ENCODE results near the gene MCF2L.

MCF2L gene

DNA sequence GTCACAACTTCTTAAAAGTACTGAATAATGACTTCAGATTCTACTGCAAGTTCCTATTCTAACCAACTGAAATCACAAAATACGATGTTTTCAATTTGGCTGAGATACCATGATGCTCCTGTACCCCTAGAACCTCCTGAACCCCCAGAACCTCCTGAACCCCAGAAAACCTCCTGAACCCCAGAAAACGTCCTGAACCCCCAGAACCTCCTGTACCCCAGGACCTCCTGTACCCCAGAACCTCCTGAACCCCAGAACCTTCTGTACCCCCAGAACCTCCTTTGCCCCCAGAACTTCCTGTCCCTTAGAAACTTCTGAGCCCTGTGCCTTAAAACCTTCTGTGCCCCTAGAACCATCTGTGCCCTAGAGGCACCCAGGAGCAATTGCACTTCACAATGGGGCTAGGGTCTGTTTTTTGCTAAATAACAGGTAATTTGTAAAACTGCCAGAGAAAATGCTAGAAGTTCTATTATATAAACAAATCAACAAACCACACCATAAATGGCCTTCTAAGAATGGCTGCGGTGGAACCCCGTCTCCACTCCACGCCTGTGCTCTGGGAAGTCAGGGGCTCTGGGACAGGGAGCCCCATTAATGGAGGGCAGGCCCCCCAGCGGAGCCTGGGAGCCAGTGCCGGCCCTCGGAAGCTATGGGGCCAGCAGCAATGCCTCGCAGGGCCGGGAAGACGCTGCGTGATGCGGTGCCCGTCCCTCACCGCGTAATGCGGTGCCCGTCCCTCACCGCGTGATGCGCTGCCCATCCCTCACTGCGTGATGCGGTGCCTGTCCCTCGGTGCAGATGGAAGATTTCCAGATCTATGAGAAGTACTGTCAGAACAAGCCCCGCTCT, 115.3 kb downstream of the MCF2L start:
- no peak for DNase-seq (ENCODE audit: low spot score)

DNA sequence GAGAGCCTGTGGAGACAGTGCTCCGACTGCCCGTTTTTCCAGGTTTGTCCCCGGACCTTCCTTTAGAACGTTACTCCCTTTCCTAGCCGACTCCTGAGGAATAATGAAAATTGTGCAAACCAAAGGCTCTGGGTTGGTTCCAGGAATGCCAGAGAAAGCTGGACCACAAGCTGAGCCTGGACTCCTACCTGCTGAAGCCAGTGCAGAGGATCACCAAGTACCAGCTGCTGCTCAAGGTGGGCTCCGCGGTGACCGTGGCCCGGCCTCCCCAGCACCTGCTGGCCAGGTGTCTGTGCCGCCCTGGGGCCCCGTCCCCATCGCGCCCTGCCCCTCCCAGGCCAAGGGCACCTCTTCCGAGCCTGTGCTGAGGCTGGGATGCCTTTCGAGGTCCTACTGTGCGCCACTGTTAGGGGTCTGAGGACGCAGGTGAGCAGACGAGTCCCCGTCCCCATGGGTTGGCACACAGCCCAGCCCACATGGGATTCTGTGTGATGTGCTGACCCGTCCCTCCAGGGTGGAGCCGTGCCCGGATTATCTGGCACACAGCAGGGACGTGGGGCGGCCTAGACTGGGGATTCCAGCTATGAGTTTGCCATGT, 116.0 kb downstream of the MCF2L start:
- no peak for DNase-seq (ENCODE audit: low spot score)

DNA sequence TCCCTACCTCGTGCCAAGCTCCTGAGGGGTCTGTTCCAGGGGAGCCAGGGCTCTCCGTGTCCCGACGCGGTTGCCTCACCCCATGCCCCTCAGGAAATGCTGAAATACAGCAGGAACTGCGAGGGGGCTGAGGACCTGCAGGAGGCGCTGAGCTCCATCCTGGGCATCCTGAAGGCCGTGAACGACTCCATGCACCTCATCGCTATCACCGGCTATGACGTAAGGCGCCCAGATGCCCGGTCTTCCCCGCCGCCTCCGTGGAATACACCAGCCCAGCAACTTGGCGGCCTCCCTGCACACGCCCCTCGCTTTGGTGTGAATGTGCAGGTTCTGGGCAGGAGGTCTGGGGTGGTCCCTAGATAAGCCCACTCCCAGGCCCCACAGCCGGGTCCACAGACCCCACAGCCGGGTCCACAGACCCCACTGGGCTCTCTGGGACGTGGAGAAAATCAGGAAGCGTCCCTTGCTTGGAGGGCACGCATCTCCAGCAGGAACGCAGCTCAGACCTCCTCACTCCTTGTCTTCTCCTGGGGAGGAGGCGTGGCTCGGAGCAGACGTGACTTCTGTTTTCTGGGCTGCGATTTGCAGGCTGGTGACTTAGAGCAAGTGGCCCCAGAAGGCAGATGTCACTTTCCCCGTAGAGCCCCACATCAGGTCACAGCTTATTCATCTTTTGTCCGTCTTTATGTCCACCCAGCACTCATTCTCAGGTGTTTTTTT, 117.2 kb downstream of the MCF2L start:
- DNase-seq (ENCODE audit: low spot score) = no peak

DNA sequence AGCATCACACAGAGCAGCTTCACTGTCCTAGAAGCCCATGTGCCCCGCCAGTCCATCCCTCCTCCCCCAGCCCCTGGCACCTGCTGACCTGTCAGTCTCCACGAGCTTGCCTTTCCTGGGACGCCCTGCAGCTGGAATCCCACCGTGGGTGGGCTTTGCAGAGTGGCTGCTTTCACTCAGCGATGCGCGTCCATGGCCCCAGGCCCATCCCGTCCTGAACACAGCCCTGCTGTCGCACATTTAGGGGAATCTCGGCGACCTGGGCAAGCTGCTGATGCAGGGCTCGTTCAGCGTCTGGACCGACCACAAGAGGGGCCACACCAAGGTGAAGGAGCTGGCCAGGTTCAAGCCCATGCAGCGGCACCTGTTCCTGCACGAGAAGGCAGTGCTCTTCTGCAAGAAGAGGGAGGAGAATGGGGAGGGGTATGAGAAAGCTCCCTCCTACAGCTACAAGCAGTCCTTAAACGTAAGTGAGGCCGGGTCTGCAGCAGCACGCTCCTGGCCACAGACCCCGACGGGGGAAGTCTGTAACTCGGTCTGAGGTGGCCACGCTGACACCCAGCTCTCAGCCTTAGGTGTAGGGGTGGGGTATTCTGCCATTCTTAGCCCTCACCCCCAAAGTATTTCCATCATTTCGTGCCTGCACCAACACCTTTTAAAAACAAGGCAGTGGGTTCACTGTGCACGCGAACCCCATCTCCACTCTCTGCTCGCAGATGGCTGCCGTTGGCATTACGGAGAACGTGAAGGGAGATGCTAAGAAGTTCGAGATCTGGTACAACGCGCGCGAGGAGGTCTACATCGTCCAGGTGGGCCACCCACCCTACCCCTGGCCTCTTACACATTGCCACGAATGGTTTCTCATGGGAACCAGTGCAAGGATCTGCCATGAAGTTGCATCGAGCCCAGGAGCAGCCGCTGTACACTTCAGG, 118.2 kb downstream of the MCF2L start:
- no peak for DNase-seq (ENCODE audit: low spot score)

DNA sequence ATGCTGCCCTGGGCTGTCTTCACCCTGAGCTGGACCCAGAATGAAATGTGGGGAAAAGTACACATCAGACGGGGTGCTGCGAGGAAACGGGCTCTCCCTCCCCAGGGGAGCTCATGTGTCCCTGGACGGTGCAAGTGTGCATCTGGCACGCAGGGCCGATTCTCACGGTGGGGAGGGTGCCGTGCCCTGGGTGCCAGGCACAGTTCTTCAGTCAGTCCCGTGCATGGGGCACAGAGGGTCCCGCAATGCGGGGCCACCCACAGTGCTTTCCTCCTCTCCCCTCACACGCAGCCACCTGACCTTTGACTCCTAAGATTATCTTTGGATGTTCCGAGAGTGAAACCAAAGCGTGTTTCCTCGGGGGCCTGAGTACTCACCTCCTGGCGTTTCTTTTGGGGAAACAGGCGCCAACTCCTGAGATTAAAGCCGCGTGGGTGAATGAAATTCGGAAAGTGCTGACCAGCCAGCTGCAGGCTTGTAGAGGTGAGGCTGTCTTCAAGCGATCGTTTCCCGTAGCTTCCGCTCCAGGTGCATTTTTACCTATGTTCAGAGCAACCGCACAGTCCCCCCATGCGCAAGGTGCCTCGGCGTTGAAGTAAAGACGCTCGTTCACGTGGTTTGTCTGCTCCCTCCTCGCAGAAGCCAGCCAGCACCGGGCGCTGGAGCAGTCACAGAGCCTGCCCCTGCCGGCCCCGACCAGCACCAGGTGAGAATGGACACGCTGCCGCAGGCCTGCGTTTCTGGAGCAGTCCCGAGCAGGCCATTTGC, 119.1 kb downstream of the MCF2L start:
- no peak for DNase-seq (ENCODE audit: low spot score)

DNA sequence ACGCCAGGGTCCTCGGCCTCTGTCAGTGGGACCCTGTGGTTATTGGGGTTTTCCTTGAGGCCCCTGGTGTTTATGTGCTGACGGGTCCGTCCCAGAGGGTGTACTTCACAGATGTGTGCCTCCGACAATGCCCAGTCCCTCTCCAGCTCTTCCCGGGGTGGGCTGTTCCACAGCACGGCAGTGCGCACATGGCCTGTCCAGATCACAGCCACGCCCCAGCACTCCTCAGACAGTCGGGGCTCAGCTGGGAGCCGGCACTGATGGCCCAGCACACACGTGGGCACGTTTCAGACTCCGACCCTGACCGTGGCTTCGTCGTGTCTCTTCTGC, 119.6 kb downstream of the MCF2L start:
- DNase-seq (ENCODE audit: low spot score) = no peak

DNA sequence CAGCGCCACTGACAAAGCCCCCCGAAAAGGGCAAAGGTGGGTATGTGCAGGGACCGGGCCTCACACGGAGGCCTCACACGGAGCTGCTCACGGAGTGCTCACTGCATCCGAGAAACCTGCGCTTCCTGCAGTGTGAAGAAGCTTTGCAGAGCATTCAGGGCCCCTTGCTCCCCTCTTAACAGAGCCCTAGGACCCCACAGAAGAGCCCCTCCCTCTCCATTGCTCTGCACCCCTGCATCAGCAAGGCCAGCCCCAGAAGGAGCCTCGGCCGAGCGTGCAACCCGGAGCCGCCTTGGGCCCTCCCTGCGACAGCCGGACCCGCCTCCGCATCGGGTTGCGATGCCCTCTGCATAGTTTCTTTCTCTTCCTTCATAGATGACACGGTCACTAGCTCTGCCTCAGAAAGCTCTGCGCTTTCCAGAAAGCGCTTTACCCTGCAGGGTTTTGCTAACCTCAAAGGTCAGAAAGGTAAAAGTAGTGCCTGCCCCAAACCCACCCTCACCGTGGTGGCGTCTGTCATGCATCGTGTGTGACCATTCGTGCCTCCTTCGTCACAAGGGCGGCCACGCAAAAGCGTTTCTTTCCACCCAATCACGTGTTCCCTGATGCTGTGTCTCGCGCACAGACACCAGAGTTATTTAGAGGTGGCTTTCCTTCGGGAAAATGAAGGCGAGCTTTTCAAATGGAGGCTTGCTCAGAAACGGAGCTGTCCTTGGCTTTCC, 120.8 kb downstream of the MCF2L start:
- DNase-seq (ENCODE audit: low spot score) = no peak

DNA sequence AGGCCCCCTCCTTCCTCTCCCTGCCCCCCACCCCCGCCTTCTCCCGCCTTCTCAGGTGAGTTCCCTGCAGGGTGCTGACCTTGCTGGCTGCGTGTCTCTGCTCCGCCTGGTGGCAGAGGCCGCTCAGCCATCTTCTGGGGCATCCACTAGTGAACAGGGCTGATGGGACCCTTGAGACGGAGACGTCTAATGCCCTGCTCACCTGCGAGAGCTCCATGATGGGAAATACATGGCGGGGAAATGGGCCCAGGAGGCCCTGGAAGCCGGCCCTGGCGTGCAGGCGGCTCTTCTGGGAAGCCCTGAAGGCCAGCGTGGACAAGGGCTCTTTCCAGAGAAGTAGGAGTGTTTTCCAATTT, 121.4 kb downstream of the MCF2L start:
- no peak for DNase-seq (ENCODE audit: low spot score)

DNA sequence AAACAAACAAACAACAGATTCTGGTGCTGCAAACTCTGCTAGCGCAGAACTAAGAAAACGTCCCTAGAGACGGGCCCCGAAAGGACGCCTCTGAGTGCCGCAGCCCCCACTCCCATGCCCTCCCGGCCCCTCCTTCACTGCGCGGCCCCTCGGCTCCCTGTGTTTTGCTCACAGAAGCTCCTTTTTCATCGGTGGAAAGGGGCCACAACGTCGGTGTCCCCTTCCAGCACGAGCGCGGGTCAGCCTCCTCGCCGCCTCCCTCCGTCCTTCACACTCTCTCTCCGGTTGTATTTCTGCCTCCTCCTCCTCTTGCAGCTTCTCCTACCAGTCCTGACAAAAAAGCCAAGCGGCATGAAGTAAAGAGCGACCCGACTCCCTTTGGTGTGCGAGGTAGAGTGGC, 121.8 kb downstream of the MCF2L start:
- no peak for DNase-seq (ENCODE audit: low spot score)

DNA sequence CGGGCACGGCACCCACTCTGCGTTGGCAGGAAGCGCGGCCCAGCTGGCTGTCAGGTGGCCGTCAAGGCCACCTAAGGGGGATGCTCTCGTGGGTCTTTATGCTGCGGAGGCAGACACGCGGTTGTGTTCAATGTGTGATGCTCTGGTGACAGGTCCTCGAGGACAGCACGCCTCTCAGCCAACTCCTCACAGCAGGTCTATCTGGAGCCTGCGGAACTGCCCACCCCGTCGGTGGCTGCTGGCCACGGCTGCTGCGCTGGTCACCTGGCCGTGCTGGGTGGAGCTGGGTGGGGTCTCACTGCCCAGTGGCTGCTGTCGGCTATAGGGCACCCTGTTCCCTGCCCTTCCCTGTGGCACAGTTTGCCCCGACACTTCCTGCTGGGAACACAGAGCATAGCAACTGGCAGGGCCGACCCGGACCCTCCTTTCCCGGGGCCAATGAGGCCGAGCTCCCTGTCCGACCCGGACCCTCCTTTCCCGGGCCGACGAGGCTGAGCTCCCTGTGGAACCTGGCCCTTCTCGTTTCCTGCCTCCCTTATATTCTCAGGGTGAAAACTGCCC, 122.3 kb downstream of the MCF2L start:
- DNase-seq (ENCODE audit: low spot score) = no peak

DNA sequence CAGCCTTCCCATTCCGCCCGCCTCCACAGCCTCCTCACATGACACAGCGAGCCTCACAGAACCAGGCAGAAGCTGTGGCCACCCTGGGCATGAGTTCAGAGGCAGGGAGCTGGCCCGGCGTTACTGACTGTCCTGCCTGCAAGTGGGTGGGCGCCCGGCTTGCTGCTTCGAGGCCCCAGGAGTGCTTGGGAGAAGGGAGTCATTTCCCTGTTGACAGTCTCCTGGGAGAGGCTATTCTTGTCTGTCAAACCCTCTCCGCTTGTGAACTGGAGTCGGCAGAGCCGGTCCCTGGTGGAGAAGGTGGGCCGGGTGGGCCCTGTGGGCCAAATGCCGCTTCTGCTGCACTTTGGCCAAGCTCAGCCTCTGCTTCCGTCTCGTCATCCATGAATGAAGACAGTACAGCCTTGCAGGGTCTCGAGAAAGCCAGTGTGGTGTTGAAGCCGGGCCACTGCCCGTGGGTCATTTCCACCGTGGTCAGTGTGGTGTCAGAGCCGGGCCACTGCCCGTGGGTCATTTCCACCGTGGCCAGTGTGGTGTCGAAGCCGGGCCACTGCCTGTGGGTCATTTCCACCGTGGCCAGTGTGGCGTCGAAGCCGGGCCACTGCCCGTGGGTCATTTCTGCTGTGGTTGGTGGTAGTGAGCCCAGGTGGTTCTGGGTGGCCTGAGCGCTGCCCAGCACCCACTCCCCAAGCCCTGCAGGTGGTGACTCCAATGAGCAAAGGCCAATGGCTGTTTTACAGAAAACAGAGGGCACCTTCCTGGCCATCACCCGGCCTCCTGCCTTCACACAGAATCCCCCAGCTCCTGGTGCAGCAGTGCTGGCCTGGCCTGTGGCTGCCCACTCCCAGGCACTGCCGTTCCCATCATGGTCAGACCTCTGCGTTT, 123.1 kb downstream of the MCF2L start:
- DNase-seq (ENCODE audit: low spot score) = no peak

DNA sequence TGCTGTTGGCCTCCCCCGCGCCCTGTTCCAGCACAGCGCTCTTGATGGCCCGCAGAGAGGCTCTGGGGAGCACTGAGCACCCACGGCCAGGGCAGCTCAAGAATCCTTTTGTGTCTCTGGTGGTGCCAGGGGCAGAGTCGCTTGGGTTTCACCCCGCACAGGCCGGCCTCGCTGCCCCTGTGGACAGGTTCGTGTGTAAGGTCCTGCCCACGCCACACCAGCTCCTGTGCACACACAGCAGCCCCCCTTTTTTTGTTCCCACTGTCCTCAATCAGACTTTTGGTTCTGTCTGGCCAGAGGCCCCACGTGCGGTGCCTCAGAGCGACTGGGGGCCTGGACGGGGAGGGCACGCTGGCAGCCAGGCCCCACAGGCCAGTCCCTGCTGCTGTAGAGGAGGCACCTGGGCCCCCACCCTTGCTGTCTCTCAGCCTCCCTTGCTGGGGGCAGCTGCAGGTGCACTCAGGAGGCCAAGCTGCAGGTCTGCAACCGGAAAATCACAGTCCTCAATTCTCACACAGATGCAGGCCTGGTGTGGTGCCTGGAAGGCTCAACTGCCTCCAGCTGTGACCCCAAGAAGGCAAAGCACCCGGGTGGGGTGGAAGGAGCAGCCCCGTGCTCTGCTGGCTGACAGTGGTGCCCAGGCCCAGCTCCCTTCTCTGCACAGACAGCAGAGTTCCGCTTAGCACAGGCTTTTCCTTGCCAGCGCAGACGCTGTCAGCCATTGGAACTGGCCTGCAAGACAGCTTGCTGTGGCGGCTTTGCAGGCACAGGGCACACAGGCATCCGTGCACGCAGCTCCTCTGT, 124.0 kb downstream of the MCF2L start:
- DNase-seq (ENCODE audit: low spot score) = no peak

DNA sequence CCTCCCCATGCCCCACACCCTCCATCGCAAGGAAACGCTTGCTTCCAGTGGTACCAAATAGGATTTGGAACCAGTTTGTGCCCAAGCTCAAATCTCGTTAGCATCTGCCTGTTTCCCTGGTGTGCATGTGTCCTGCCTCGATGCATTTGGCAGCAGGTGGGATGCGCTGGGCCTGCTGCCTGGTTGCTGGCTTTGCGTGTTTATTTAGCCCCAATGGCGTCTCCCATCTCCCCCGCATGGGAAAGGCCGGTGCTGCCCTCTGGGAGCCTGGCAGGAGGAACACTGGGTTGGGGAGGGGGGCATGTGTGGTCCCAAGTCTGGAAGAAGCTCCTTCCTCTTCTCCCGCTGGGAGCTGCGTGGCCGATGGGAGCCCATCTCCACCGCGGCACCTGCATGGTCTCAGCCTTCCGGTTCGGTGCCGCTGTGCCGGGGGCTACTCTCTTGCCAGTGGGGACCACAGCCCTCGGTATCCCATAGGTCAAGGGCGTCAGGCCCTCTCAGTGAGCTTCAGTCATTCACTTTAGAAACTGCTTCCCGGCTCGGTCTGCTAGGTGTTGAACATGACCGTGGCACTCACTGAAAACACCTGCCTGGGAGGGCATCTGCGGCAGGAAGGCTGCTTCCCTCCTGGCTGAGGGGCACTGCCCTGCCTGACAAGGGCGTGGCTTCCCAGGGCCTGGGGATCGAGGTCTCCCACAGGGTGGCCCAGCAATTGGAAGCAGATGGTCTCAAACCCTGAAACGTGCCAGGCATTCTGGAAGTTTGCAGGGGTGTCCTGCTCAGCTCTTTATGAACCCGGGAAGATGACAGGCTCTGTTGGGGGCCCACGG, 124.8 kb downstream of the MCF2L start:
- no peak for DNase-seq (ENCODE audit: low spot score)

DNA sequence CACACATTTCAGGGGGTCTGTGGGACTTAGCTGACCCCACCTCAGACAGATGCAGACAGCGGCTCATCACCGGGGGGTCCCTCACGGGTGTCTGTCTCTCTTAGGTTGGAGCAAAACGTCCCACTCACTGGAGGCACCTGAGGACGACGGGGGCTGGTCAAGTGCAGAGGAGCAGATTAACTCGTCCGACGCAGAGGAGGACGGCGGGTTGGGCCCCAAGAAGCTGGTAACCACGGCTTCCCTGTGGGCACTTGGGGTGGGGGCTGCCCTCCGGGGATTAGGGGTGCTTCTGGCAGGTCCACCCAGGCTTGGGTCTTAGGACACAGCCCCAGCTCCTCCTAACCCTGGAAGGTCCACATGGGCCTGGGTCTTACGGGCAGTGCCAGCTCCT, 125.4 kb downstream of the MCF2L start:
- DNase-seq (ENCODE audit: low spot score) = no peak

DNA sequence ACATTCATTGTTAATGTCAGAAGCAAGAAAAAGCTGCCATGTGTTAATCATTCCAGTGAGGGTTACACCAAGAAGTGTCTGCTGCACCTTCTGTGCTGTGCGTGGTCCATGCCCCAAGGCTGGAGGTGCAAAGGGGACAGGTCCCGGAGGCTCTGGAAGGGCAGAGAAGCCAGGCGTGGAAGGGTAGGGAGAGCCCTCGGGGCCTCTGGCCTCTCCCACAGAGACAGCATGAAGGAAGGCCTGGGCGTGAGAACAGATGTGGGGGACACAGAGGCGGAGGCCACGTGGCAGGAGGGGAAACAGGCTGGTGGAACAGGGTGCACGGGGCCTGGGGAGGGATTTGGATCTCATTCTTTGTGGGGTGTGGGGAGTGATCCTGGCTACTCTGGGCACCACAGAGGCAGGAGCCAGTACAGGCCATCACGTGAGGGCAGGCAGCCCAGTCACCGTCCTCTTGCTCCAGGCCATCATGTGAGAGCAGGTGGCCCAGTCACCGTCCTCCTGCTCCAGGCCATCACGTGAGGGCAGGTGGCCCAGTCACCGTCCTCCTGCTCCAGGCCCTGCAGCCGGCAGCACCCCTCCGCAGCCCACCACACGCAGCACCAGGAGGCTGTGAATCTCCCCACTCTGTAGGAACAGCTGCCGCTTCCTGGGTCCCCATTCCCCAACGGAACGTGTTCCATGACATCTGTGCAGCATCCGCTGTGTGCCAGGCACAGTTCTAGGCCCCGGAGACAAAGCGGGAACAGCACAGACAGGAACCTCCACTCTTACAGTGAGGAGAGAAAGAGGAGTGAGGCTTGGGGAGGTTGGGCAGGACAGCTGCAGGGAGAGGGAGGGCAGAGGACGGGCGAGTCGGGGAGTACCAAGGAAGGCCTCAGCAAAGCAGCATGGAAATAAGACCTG, 126.4 kb downstream of the MCF2L start:
- no peak for DNase-seq (ENCODE audit: low spot score)

DNA sequence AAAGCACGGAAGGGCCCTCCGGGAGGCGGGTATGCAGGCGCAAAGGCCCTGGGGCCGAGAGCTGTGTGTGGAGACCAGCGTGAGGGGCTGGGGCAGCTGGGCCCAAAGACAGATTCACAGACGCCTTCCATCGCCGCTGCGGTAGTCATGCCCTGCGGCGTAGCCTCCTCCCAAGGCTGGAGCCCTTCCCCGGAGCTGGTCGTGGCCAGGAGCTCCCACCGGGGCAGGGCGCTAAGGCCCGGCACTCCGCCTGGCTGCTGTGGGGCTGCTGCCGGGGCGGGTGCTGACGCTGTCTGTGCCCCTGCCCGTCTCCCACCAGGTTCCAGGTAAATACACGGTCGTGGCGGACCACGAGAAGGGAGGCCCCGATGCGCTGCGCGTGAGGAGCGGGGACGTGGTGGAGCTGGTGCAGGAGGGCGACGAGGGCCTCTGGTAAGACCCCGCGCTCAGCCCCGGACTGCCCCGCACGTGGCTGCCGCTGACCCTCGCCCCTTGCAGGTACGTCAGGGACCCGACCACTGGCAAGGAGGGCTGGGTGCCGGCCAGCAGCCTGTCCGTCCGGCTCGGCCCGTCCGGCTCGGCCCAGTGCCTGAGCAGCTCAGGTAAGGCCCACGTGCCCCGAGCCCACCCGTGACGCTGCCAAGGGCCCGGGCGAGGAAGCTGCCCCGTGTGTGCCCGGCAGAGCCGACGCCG, 127.2 kb downstream of the MCF2L start:
- DNase-seq (ENCODE audit: low spot score) = no peak

All from hematopoietic multipotent progenitor cell treated with erythropoietin and hydrocortisone succinate and interleukin-3 and kit ligand, for 15 days (in vitro differentiated cells).